ENCODE results near the gene IQCK.

DNA sequence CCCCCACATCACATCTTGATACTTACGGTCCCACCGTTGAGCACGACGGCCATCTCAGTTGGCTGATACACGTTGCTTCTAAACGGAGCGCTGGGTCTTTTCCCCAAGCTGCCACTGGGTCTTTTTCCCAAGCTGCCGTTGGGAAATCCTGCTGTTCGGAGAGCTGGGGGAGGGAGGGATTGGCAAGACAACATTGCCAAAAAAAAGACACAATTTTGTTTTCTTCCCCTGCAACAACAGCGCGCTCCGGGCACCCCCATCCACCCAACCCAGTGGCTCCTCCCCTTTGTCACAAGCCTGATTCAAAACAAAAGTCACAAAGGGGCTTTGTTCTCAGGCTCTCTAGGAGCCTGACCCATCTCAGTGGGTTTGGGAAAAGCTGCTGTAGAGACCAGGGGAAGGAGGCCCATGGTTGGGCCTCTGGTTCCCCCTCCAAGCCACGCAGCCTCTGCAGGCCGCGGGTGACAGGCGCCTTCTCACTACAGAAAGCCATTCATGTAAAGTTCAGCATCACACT lies 143.8 kb downstream of the IQCK start:
- TF ChIP-seq, protein P1, sequence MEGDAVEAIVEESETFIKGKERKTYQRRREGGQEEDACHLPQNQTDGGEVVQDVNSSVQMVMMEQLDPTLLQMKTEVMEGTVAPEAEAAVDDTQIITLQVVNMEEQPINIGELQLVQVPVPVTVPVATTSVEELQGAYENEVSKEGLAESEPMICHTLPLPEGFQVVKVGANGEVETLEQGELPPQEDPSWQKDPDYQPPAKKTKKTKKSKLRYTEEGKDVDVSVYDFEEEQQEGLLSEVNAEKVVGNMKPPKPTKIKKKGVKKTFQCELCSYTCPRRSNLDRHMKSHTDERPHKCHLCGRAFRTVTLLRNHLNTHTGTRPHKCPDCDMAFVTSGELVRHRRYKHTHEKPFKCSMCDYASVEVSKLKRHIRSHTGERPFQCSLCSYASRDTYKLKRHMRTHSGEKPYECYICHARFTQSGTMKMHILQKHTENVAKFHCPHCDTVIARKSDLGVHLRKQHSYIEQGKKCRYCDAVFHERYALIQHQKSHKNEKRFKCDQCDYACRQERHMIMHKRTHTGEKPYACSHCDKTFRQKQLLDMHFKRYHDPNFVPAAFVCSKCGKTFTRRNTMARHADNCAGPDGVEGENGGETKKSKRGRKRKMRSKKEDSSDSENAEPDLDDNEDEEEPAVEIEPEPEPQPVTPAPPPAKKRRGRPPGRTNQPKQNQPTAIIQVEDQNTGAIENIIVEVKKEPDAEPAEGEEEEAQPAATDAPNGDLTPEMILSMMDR (IDR thresholded peaks at IDR 0.05) = no peak
- TF ChIP-seq POLR2A (IDR thresholded peaks at IDR 0.05) = no peak

Data from testis (tissue), 2 donors.